Measurements from ENCODE around the gene KIF18B.

GRCh38 chr17:44921122-44921882, 26.3 kb downstream of the KIF18B start:
- TF ChIP-seq CTCF (conservative IDR thresholded peaks at IDR 0.05; ENCODE audit: low read length) (no peak), EZH2phosphoT487 (IDR thresholded peaks at IDR 0.05; ENCODE audit: borderline replicate concordance, low read depth, low read length) (no peak)

All from OCI-LY7 (cell line).